H1 (cell line): Measurements from ENCODE around the gene TCIRG1. TPM values are rescaled to one million over a fixed set of nuclear protein-coding genes. Genes with fewer than 3 reads are reported as not detected.

Experiments used
- CTCF ChIA-PET: fragments of 300-600 bp; sonication (Branson Sonifier 250); formaldehyde crosslinking; loops from one replicate; lab custom pipeline; 2021; ENCODE audit not compliant: partially characterized antibody; lab: Charles Lee
- POLR2A ChIA-PET: fragments of 300-600 bp; sonication (Branson Sonifier 250); formaldehyde crosslinking; loops from one replicate; lab custom pipeline; 2021; ENCODE audit warnings: inconsistent platforms; ENCODE audit not compliant: partially characterized antibody; lab: Charles Lee
- DNase-seq, 2 experiments: peaks; one replicate each; pipeline versions ENCODE4 v3.0.0 to v3.0.0-alpha.2; 2010 to 2022; ENCODE audit warnings: low spot score in 2 of 2, low read depth in 1 of 2, mixed read lengths in 1 of 2
- FAIRE-seq: peaks from 2 replicates; lab custom pipeline; 2011; peaks lifted over from hg19 to GRCh38; lab: Jason Lieb, UNC
- H2AFZ ChIP-seq: 2 replicates; pipeline ENCODE4 v1.8.1; 2012; ENCODE audit warnings: low read length, inconsistent platforms
- H2AK5ac ChIP-seq: 2 replicates; pipeline ENCODE4 v1.6.1; 2013; ENCODE audit warnings: low read depth, low read length
- H2BK120ac ChIP-seq: replicated peaks from 2 replicates; pipeline ENCODE3; 2013; ENCODE audit warnings: low read depth, low read length, inconsistent platforms
- H2BK12ac ChIP-seq: 2 replicates; pipeline ENCODE4 v1.6.1; 2013; ENCODE audit warnings: low read depth, low read length
- H2BK15ac ChIP-seq: 2 replicates; pipeline ENCODE4 v1.6.1; 2013; ENCODE audit warnings: low read length
- H2BK20ac ChIP-seq: 2 replicates; pipeline ENCODE4 v1.6.1; 2013; ENCODE audit warnings: low read length
- H2BK5ac ChIP-seq: 2 replicates; pipeline ENCODE4 v1.6.1; 2013; ENCODE audit warnings: low read depth, low read length
- H3K14ac ChIP-seq: 2 replicates; pipeline ENCODE4 v1.6.1; 2013; ENCODE audit warnings: inconsistent platforms; ENCODE audit not compliant: insufficient read length
- H3K18ac ChIP-seq: 2 replicates; pipeline ENCODE4 v1.6.1; 2013; ENCODE audit warnings: low read length; ENCODE audit errors: extremely low read depth
- H3K23ac ChIP-seq: 2 replicates; pipeline ENCODE4 v1.6.1; 2013; ENCODE audit warnings: inconsistent platforms; ENCODE audit not compliant: insufficient read length
- H3K23me2 ChIP-seq: 2 replicates; pipeline ENCODE4 v1.6.1; 2013; ENCODE audit warnings: low read depth, low read length
- H3K27ac ChIP-seq: 2 replicates; pipeline ENCODE4 v1.6.1; 2011; ENCODE audit warnings: low read depth, low read length, inconsistent platforms
- H3K27me3 ChIP-seq, 4 experiments: replicated peaks in 1 of 4; 1 replicate in 1 of 4; 2 replicates in 3 of 4; pipeline versions ENCODE4 v1.6.1 to v1.8.1; 2011 to 2013; ENCODE audit warnings: low read length in 3 of 4, mild to moderate bottlenecking in 3 of 4, inconsistent platforms in 2 of 4, mixed read lengths in 2 of 4, moderate library complexity in 1 of 4; ENCODE audit not compliant: control insufficient read depth in 3 of 4, insufficient read depth in 3 of 4; ENCODE audit errors: extremely low read depth in 1 of 4
- H3K36me3 ChIP-seq, 4 experiments: 2 replicates each; pipeline versions ENCODE4 v1.6.1 to v1.8.1; 2011 to 2013; ENCODE audit warnings: mild to moderate bottlenecking in 4 of 4, low read length in 3 of 4, moderate library complexity in 2 of 4, control low read depth in 1 of 4, inconsistent platforms in 1 of 4; ENCODE audit not compliant: insufficient read depth in 4 of 4, control insufficient read depth in 2 of 4
- H3K4ac ChIP-seq: replicated peaks from 2 replicates; pipeline ENCODE3; 2013; ENCODE audit warnings: low read length, low read depth, mixed read lengths, inconsistent platforms; ENCODE audit not compliant: insufficient read length
- H3K4me1 ChIP-seq, 4 experiments: replicated peaks in 1 of 4; 1 replicate in 1 of 4; 2 replicates in 3 of 4; pipeline versions ENCODE4 v1.6.1 to v1.8.1; 2011 to 2013; ENCODE audit warnings: low read length in 3 of 4, inconsistent platforms in 2 of 4, mixed read lengths in 1 of 4; ENCODE audit not compliant: insufficient read depth in 4 of 4, control insufficient read depth in 3 of 4
- H3K4me2 ChIP-seq, 2 experiments: 2 replicates each; pipeline versions ENCODE4 v1.6.1 to v1.8.1; 2011 to 2013; ENCODE audit warnings: low read depth in 2 of 2, low read length in 2 of 2, control low read depth in 1 of 2, inconsistent platforms in 1 of 2, mild to moderate bottlenecking in 1 of 2; ENCODE audit not compliant: insufficient read depth in 1 of 2
- H3K4me3 ChIP-seq, 4 experiments: fragments of 200-600, 300-600 bp in 1 of 4; sonication (generic), shearing (Covaris generic), sonication (Bioruptor Twin) in 1 of 4; 2 replicates each; pipeline versions ENCODE4 v1.5.1 to v1.8.1; 2011 to 2016; ENCODE audit warnings: low read length in 4 of 4, low read depth in 3 of 4, control low read depth in 2 of 4, inconsistent platforms in 2 of 4, mild to moderate bottlenecking in 2 of 4, mixed read lengths in 1 of 4, moderate library complexity in 1 of 4; ENCODE audit not compliant: insufficient read depth in 2 of 4; ENCODE audit errors: extremely low read depth in 1 of 4
- H3K56ac ChIP-seq: replicated peaks from 2 replicates; pipeline ENCODE3; 2013; ENCODE audit warnings: low read depth, mild to moderate bottlenecking, mixed read lengths, low read length, inconsistent platforms; ENCODE audit not compliant: insufficient read length
- H3K79me1 ChIP-seq: 2 replicates; pipeline ENCODE4 v1.6.1; 2013; ENCODE audit warnings: low read depth, low read length, control low read depth
- H3K79me2 ChIP-seq, 2 experiments: 2 replicates each; pipeline versions ENCODE4 v1.6.1 to v1.8.1; 2012 to 2013; ENCODE audit warnings: low read length in 2 of 2, mild to moderate bottlenecking in 2 of 2, inconsistent platforms in 1 of 2; ENCODE audit not compliant: insufficient read depth in 2 of 2, control insufficient read depth in 1 of 2
- H3K9ac ChIP-seq, 4 experiments: replicated peaks in 1 of 4; 1 replicate in 1 of 4; 2 replicates in 3 of 4; pipeline versions ENCODE4 v1.6.1 to v1.8.1; 2011 to 2013; ENCODE audit warnings: low read depth in 3 of 4, low read length in 3 of 4, control low read depth in 2 of 4, mild to moderate bottlenecking in 2 of 4, moderate library complexity in 2 of 4, inconsistent platforms in 1 of 4; ENCODE audit errors: extremely low read depth in 1 of 4
- H3K9me3 ChIP-seq, 2 experiments: 2 replicates each; pipeline versions ENCODE4 v1.6.1 to v1.8.1; 2012 to 2013; ENCODE audit warnings: mild to moderate bottlenecking in 2 of 2, moderate library complexity in 2 of 2, control low read depth in 1 of 2, inconsistent platforms in 1 of 2, low read depth in 1 of 2, low read length in 1 of 2, mixed read lengths in 1 of 2; ENCODE audit not compliant: insufficient read depth in 2 of 2
- H4K20me1 ChIP-seq, 2 experiments: replicated peaks in 1 of 2; 2 replicates each; pipeline versions ENCODE3 to v1.8.1; 2011 to 2013; ENCODE audit warnings: inconsistent platforms in 2 of 2, low read length in 2 of 2, mild to moderate bottlenecking in 1 of 2; ENCODE audit not compliant: insufficient read depth in 2 of 2, control insufficient read depth in 1 of 2
- H4K5ac ChIP-seq: 2 replicates; pipeline ENCODE4 v1.6.1; 2013; ENCODE audit warnings: low read length, low read depth, mixed read lengths, inconsistent platforms; ENCODE audit not compliant: insufficient read length
- H4K8ac ChIP-seq: 2 replicates; pipeline ENCODE4 v1.8.0; 2013; ENCODE audit warnings: mild to moderate bottlenecking, moderate library complexity, low read length, inconsistent platforms; ENCODE audit not compliant: insufficient read depth; ENCODE audit errors: extremely low read depth
- H4K91ac ChIP-seq: replicated peaks from 2 replicates; pipeline ENCODE3; 2013; ENCODE audit warnings: low read length, mixed read lengths, inconsistent platforms; ENCODE audit not compliant: insufficient read length
- CBX8 ChIP-seq: fragments of 300-800, 300-1000 bp; sonication (generic); IDR thresholded peaks from 2 replicates; pipeline ENCODE4 v1.7.1; 2016; ENCODE audit warnings: low read depth, low read length, borderline replicate concordance
- EP300 ChIP-seq, 2 experiments: IDR thresholded peaks; 1 replicate in 1 of 2; 2 replicates in 1 of 2; pipeline ENCODE4 v1.6.1; 2011 to 2012; ENCODE audit warnings: low read depth in 2 of 2, low read length in 2 of 2, mild to moderate bottlenecking in 2 of 2, borderline replicate concordance in 1 of 2, inconsistent platforms in 1 of 2, moderate library complexity in 1 of 2
- HDAC6 ChIP-seq: IDR thresholded peaks from one replicate; pipeline ENCODE4 v1.7.1; 2012; ENCODE audit warnings: low read depth, mild to moderate bottlenecking, inconsistent platforms, low read length, moderate library complexity
- NANOG ChIP-seq: IDR thresholded peaks from 2 replicates; pipeline ENCODE4 v1.6.1; 2011; ENCODE audit warnings: low read length, low read depth, mild to moderate bottlenecking, inconsistent platforms; ENCODE audit not compliant: insufficient read depth, poor library complexity, severe bottlenecking
- PHF8 ChIP-seq: fragments of 200-600 bp; sonication (generic); conservative IDR thresholded peaks from 2 replicates; pipeline ENCODE4 v1.7.1; 2012; ENCODE audit warnings: low read depth, mild to moderate bottlenecking, inconsistent platforms, low read length, moderate library complexity
- RAD21 ChIP-seq, 2 experiments: IDR thresholded peaks in 1 of 2; conservative IDR thresholded peaks in 1 of 2; 2 replicates each; pipeline ENCODE4 v1.6.1; 2011; ENCODE audit warnings: low read depth in 2 of 2, low read length in 2 of 2, improper control_type of control experiment in 1 of 2, inconsistent platforms in 1 of 2, mild to moderate bottlenecking in 1 of 2, moderate library complexity in 1 of 2
- SIN3A ChIP-seq, 2 experiments: IDR thresholded peaks in 1 of 2; conservative IDR thresholded peaks in 1 of 2; 2 replicates each; pipeline ENCODE4 v1.6.1; 2011 to 2012; ENCODE audit warnings: low read length in 2 of 2, improper control_type of control experiment in 1 of 2, low read depth in 1 of 2, mild to moderate bottlenecking in 1 of 2
- SIRT6 ChIP-seq: IDR thresholded peaks from one replicate; pipeline ENCODE4 v1.7.1; 2012; ENCODE audit warnings: low read length, inconsistent platforms
- WGBS, 2 experiments: shearing (Covaris generic) in 1 of 2; methylation state at CpG; one replicate each; pipeline versions ENCODE4 v1.1.6 to v1.1.7; 2013 to 2015; ENCODE audit warnings: low lambda C conversion rate in 2 of 2, mixed read lengths in 2 of 2, inconsistent platforms in 1 of 2, low coverage in 1 of 2, missing lambda C conversion rate in 1 of 2; ENCODE audit not compliant: insufficient replicate concordance in 2 of 2, insufficient coverage in 1 of 2, insufficient read length in 1 of 2; ENCODE audit errors: extremely low coverage in 1 of 2, missing lambda C conversion rate in 1 of 2; 5-methylcytosine and 5-hydroxymethylcytosine counted together
- polyA plus RNA-seq, 7 experiments: library from polyadenylated mRNA; depleted of rRNA in 3 of 7; stranded (reverse) in 5 of 7; unstranded in 2 of 7; fragments of >200 nt in 5 of 7; fragments of 200-250 nt in 2 of 7; gene quantifications; 1 replicate in 5 of 7; 2 replicates in 1 of 7; 4 replicates in 1 of 7; pipeline versions ENCODE4 v1.2.1 to v1.2.3, GENCODE V29; 2011 to 2013; ENCODE audit warnings: missing spikeins in 2 of 7, mixed read lengths in 2 of 7
- total RNA-seq: library from RNA; stranded (reverse); fragmentation: NEBNext Ultra II Directional; extraction: Animal tissue kit (Norgen Biotek cat#: 25700); gene quantifications from 2 replicates; pipeline ENCODE4 v1.2.1, GENCODE V29; 2021

The TCIRG1 gene
- total and polyA plus RNA-seq, 2 of the 8 experiments (the other 6 are each of a cell fraction or from before 2014, with no cell fraction given) = 25.3 to 39.6 TPM

DNA sequence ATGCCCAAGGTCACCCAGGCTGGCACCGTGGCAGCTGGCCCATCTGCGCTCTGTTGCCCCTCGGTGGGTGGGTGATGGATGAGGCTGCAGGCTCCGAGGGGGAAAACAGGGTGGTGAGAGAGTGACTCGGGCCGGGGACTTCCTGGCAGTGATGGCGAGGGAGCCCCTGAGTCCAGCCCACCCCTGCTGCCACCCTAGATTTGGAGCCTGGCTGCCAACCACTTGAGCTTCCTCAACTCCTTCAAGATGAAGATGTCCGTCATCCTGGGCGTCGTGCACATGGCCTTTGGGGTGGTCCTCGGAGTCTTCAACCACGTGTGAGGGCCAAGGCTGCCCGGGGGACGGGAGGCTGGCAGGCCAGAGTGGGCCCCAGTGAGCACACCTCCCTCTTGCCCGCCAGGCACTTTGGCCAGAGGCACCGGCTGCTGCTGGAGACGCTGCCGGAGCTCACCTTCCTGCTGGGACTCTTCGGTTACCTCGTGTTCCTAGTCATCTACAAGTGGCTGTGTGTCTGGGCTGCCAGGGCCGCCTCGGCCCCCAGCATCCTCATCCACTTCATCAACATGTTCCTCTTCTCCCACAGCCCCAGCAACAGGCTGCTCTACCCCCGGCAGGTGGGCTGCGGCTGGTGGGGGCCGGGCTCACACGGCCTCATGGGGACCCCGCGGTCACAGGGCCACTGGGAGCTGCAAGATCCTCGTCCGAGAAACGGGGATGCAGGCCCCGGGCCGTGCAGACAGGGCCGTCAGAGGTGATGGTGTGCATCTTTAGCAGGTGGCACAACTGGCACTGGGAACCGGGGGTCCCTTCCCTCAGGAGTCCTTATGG is 10.1 kb downstream of the TCIRG1 start:
- Histone ChIP-seq H3K23me2 (no peaks in the 10 kb centered on the region), H3K36me3 (peaks cover 0 to 6% (median 2%) of the 10 kb centered on the region in 4 experiments; a peak in 3 of 8 replicates), H3K4ac (no peak overlapping the region), H4K91ac (no peak overlapping the region), H4K8ac (peak overlapping the region; percentile 45), H3K9ac (no peak overlapping the region), H3K23ac (no peak overlapping the region), H3K56ac (no peak overlapping the region), H3K79me1 (peaks cover 3% of the 10 kb centered on the region; the same call in 1 of the 2 replicates), H3K18ac (no peak overlapping the region), H3K9me3 (no peaks in the 10 kb centered on the region), H4K20me1 (peaks cover 0 to 12% of the 10 kb centered on the region in 2 experiments), H2BK120ac (no peak overlapping the region), H3K4me1 (peaks cover 0 to 12% (median 6%) of the 10 kb centered on the region in 4 experiments; a peak in 5 of 7 replicates), H2BK5ac (no peak overlapping the region), H3K4me2 (no peak overlapping the region), H3K4me3 (no peak overlapping the region), H2AFZ (no peak overlapping the region), H2AK5ac (no peak overlapping the region), H3K14ac (no peak overlapping the region), H4K5ac (no peak overlapping the region), H3K27me3 (no peaks in the 10 kb centered on the region), H2BK15ac (no peak overlapping the region), H2BK20ac (no peak overlapping the region), H3K79me2 (no peaks in the 10 kb centered on the region), H3K27ac (no peak overlapping the region), H2BK12ac (no peak overlapping the region)
- POLR2A ChIA-PET = interaction anchor here (10.8 kb wide), 1 partner anchor 13 kb away, joined by 183 read pairs; the partner anchor contains the start of genes NDUFS8 and TCIRG1
- WGBS, 2 experiments = 87% methylated on average over 35 of the region's 35 CpGs; no CpG with 5 or more reads in 1 of the 2 experiments
- CTCF ChIA-PET = interaction anchor here (0.9 to 1.1 kb wide), 2 partner anchors 28 to 157 kb away, joined by 3 to 4 read pairs; no protein-coding TSS in a partner anchor
- no peak for FAIRE-seq
- no peak for DNase-seq
- TF ChIP-seq PHF8 (no peak), NANOG (no peak), EP300 (IDR thresholded peaks at IDR 0.05; ENCODE audit: borderline replicate concordance in 1 of 2, low read depth in 2 of 2, low read length in 2 of 2) (no peak), RAD21 (IDR thresholded peaks at IDR 0.05 in 1 of 2, conservative IDR thresholded peaks at IDR 0.05 in 1 of 2; ENCODE audit: low read depth in 2 of 2, low read length in 2 of 2) (no peak), CBX8 (no peak), HDAC6 (no peak), SIRT6 (no peak), SIN3A (conservative IDR thresholded peaks at IDR 0.05 in 1 of 2, IDR thresholded peaks at IDR 0.05 in 1 of 2; ENCODE audit: low read depth in 1 of 2, low read length in 2 of 2) (no peak)
